Stimulated activated memory B cell treated with anti-CD40 and anti-IgM and Interleukin-4, amounts not matched to agents 10 μg/mL and 1 μg/mL and 100 μg/mL, for 72 hours (primary cell): Measurements from ENCODE around the gene TFDP1.

Experiments
- ATAC-seq: fragments of 150-1000 bp; cut with Tn5 transposase; 2 replicates; pipeline ENCODE4 v1.10.0; 2021
- H3K27ac Mint-ChIP-seq: one replicate; pipeline ENCODE4 v1.8.0; 2022; ENCODE audit warnings: mild to moderate bottlenecking, mixed read lengths
- H3K27me3 Mint-ChIP-seq: one replicate; pipeline ENCODE4 v1.8.0; 2022; ENCODE audit warnings: mixed read lengths
- H3K36me3 Mint-ChIP-seq: one replicate; pipeline ENCODE4 v1.8.0; 2022; ENCODE audit warnings: mixed read lengths
- H3K4me1 Mint-ChIP-seq: one replicate; pipeline ENCODE4 v1.8.0; 2022; ENCODE audit warnings: mixed read lengths
- H3K4me3 Mint-ChIP-seq: one replicate; pipeline ENCODE4 v1.8.0; 2022; ENCODE audit warnings: mild to moderate bottlenecking, moderate library complexity, mixed read lengths
- H3K9me3 Mint-ChIP-seq: one replicate; pipeline ENCODE4 v1.8.0; 2022; ENCODE audit warnings: mixed read lengths

The TFDP1 gene

DNA sequence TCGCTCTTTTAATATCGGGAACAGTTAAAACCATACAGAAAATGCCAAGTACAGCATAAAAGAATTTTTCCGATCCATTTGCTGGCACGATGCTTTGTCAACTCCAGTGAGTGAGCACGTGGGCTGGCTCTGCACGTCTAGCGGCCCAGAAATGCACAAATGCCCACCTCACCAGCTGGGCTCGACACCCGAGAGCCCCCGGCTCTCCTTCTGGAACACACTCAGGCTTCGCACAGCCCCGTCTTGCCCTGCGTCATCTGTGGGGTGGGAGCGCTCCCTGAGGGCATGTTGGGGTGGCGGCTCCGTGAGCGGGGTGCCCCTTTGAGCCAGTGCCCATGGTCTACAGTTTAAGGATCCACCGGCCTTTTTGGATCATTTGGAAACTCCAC is 48.9 kb downstream of the TFDP1 start:
- no peak for ATAC-seq
- H3K27me3 Mint-ChIP-seq: no peaks in the 10 kb centered on the region
- no peaks in the 10 kb centered on the region for H3K4me1 Mint-ChIP-seq
- no peak overlapping the region for H3K27ac Mint-ChIP-seq
- H3K9me3 Mint-ChIP-seq: no peaks in the 10 kb centered on the region
- H3K4me3 Mint-ChIP-seq: no peak overlapping the region
- H3K36me3 Mint-ChIP-seq: peaks cover 79% of the 10 kb centered on the region

DNA sequence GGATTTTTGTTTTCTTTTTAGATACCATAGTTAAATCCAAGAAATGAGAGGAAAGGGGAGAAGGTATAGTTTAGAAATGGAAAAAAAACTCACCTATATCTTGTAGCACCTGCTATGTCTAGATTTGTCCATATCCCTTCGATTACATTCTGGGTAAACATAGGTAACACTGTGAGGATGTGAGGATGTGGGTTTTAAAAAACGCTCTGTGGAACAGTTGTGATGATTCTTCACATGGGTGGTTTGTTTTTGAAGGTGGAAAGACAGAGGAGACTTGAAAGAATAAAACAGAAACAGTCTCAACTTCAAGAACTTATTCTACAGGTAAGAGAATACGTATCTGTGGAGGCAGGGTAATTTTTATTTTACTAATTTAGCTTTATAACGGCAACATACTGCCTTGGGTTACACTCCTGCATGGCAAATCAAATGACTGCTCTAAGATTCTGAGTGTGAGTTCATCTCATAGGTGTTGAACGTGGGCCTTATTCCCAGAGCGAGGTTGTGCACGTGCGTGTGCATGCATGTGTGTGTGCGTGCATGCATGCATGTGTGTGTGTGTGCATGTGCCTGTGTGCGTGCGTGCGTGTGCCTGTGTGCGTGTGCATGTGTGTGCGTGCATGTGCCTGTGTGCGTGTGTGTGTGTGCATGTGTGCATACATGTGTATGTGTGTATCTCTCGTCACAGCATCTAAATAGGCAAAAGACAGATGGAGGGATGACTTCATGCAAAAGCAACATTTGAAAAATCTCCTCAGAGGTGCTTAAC is 49.9 kb downstream of the TFDP1 start:
- ATAC-seq: no peak
- Mint-ChIP-seq H3K9me3 (no peaks in the 10 kb centered on the region), H3K4me3 (no peak overlapping the region), H3K27me3 (no peaks in the 10 kb centered on the region), H3K27ac (no peak overlapping the region), H3K36me3 (peaks cover 77% of the 10 kb centered on the region), H3K4me1 (no peaks in the 10 kb centered on the region)

DNA sequence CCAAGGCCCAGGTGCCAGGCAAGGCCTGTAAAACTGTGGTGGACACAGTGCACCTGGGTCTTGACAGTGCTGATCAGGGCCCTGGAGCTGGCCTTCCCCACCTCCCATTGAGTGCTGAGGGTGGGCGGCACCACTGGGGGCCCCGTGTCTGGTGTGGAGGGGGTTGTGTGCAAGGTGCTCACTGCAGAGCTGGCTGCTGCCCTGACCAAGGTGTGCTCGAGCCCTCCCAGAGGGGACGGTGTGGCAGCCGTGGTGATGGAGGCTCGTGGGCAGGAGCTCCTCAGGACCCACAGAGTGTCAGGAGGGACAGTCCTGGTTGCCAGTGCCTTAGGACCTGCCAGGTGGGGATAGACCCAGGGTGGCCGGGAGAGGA is 50.5 kb downstream of the TFDP1 start:
- ATAC-seq: no peak
- peaks cover 81% of the 10 kb centered on the region for H3K36me3 Mint-ChIP-seq
- no peaks in the 10 kb centered on the region for H3K9me3 Mint-ChIP-seq
- H3K27ac Mint-ChIP-seq: no peak overlapping the region
- H3K27me3 Mint-ChIP-seq: no peaks in the 10 kb centered on the region
- H3K4me3 Mint-ChIP-seq: no peak overlapping the region
- no peaks in the 10 kb centered on the region for H3K4me1 Mint-ChIP-seq

DNA sequence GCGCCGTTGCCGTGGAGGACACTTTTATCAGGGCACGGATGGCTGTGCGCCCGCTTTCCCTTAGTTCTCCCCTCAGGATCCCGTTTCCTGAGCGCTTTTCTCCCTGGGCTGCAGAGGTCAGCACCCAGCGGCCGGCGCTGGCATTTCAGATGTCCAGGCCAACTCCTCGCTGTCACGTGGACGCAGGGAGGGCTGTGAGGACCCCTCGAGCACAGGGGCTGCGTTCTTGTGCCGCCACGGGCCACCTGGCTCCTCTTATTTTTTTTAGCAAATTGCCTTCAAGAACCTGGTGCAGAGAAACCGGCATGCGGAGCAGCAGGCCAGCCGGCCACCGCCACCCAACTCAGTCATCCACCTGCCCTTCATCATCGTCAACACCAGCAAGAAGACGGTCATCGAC is 51.2 kb downstream of the TFDP1 start:
- ATAC-seq: no peak
- no peaks in the 10 kb centered on the region for H3K27me3 Mint-ChIP-seq
- peaks cover 87% of the 10 kb centered on the region for H3K36me3 Mint-ChIP-seq
- no peaks in the 10 kb centered on the region for H3K9me3 Mint-ChIP-seq
- no peak overlapping the region for H3K27ac Mint-ChIP-seq
- no peak overlapping the region for H3K4me3 Mint-ChIP-seq
- H3K4me1 Mint-ChIP-seq: no peaks in the 10 kb centered on the region

DNA sequence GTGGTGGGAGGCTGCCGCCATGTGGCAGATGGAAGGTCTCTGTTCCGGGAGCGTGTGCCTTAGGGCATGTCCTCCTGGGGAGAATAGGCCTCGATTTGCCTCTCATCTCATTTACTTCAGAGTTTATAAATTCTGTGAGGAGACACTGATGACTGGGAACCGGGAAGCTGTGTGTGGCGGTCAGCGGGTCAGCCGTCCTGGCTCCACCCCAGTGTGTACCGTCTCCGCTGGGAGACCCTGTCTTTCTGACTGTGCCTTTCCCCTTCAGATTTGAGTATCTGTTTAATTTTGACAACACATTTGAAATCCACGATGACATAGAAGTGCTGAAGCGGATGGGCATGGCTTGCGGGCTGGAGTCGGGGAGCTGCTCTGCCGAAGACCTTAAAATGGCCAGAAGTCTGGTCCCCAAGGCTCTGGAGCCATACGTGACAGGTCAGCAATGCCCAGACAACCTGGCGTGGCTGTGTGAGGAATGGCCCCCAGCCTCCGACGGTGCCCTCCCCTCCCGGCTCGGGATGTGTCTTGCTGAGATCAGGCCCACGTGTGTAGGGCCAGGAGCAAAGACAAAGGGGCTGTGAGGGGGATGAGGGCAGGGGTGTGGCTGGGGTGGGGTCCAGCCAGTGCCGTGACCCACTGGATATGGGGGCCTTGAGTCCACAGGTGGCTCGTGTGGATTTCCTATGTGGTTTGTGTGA is 51.9 kb downstream of the TFDP1 start:
- no peaks in the 10 kb centered on the region for H3K27me3 Mint-ChIP-seq
- H3K36me3 Mint-ChIP-seq: peaks cover 90% of the 10 kb centered on the region
- no peak overlapping the region for H3K4me3 Mint-ChIP-seq
- H3K9me3 Mint-ChIP-seq: no peaks in the 10 kb centered on the region
- H3K4me1 Mint-ChIP-seq: no peaks in the 10 kb centered on the region
- no peak for ATAC-seq
- no peak overlapping the region for H3K27ac Mint-ChIP-seq

DNA sequence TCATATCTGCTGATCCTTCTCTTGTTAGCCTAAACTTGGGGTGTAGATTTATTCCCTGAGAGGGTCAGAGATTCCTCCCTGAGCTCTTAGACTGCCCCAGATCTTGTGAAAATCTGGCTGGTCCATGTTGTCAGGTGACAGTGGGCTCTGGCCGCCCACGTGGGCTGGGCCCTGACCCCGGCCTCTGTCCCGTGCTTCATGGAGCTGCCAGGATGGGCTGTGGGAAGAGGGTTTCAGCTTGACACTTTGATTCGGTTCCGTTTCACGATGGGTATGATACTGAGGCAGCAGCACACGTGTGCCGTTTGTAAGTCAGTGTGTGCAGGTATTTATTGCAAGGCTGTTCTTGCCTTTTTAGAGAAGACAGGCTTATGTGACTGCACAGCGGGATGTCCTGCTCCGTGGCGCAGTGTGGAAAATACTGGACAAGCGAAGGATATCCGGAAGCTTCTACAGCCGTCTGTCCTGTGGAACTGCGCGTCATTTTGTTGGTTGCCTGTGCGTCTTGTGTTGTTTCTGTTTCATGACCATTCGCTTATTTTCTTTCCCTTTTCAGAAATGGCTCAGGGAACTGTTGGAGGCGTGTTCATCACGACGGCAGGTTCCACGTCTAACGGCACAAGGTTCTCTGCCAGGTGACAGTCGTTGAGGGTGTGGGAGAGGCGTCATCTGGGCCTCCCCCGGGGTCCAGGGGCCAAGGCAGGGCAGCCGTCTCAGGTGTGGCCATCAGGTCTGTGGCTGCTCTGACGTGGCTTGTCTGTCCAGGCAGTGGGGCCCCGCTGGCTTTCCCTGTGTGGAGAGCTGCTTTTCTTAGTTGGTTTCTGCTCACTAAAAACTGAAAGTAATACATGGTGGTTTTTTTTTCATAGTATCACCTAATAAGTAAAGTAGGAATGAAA is 53.0 kb downstream of the TFDP1 start:
- Mint-ChIP-seq H3K27ac (no peak overlapping the region), H3K36me3 (peaks cover 90% of the 10 kb centered on the region), H3K27me3 (no peaks in the 10 kb centered on the region), H3K4me1 (peaks cover 3% of the 10 kb centered on the region), H3K4me3 (no peak overlapping the region), H3K9me3 (no peaks in the 10 kb centered on the region)
- ATAC-seq: no peak

DNA sequence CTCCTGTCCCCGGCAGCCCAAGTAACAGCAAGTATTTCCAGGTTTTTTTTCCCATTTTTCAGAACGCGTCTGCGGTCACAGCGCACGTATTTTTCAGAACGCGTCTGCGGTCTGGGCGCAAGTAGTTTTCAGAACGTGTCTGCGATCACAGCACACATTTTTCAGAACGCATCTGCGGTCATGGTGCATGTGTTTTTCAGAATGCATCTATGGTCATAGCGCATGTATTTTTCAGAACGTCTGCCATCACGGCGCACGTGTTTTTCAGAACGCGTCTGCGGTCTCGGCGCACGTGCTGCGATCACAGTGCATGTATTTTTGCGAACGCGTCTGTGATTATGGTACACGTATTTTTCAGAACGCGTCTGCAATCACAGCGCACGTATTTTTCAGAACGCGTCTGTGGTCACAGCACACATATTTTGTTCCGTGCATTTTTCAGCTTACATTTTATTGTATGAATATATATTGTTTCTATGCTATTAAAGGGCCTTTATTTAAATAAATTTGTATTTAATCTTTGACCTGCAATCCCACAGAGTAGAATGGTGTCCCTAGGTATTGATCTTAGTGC is 53.7 kb downstream of the TFDP1 start:
- Mint-ChIP-seq H3K27me3 (no peaks in the 10 kb centered on the region), H3K9me3 (no peaks in the 10 kb centered on the region), H3K4me1 (peaks cover 11% of the 10 kb centered on the region), H3K4me3 (no peak overlapping the region), H3K27ac (no peak overlapping the region), H3K36me3 (peaks cover 86% of the 10 kb centered on the region)
- ATAC-seq: no peak

DNA sequence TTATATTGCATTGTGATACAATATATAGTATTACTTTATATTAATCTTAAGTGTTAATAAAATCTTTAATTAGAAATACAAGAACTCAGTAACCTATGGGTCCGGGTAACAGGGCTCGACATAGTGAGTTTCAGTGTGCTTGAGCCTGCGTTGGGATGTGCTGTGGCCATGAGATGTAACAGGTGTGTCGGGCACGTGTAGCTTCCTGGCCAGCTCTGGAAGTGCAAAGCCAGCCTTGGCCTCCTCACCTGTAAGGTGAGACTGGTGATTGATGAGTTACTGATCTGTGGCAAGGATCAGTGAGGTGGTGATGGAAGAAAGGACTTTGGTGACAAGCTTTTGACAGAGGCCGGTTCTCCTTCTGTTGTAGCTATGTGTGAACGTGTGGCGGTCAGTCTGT is 54.3 kb downstream of the TFDP1 start:
- H3K9me3 Mint-ChIP-seq: no peaks in the 10 kb centered on the region
- H3K27me3 Mint-ChIP-seq: no peaks in the 10 kb centered on the region
- H3K36me3 Mint-ChIP-seq: peaks cover 81% of the 10 kb centered on the region
- no peak overlapping the region for H3K4me3 Mint-ChIP-seq
- ATAC-seq: no peak
- peaks cover 13% of the 10 kb centered on the region for H3K4me1 Mint-ChIP-seq
- H3K27ac Mint-ChIP-seq: no peak overlapping the region

DNA sequence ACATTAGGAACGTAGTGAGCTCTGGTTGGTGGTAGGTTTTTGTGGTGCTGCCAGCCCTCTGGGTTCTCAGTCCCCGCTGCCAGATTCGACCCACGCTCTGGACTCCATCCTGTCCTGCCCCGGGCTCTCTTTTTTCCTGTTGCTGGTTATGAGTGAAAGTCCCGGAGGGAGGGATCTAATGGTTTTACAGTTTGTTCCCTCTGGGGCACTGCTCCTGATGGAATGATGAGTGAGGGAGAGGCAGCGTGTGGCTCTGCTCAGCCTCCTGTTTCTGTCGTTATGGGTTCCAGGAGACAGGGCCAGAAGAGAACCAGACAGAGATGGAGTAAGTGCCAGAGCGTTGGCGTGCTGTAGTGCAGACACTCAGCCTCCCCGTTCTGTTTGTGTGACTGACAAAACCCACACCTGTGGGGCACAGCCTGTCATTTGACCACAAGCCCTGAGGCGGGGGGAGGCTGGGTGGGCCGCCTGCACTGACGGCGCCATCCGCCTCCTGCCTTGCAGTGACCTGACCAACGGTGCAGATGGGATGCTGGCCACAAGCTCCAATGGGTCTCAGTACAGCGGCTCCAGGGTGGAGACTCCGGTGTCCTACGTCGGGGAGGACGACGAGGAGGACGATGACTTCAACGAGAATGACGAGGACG is 55.2 kb downstream of the TFDP1 start:
- Mint-ChIP-seq H3K4me1 (peaks cover 13% of the 10 kb centered on the region), H3K27ac (no peak overlapping the region), H3K9me3 (no peaks in the 10 kb centered on the region), H3K4me3 (no peak overlapping the region), H3K36me3 (peaks cover 72% of the 10 kb centered on the region), H3K27me3 (no peaks in the 10 kb centered on the region)
- no peak for ATAC-seq

DNA sequence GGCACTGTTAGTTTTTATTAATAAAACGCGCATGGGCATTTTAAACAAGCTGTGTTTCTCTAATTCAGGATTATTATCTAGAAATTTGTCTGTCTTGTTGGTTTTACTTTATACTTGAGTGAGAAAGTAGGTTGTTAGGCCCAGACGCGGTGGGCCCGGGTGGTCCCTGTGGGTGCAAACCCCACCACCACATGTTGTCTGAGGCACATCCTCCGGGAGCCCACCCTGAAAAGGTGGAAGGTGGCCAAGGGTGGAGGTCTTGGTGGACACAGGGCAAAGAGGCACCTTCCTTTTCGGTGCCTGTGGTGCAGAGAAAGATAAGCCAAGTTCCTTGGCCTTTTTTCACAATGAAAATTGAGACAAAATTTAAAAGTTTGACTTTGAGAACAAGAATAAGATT is 56.9 kb downstream of the TFDP1 start:
- H3K27me3 Mint-ChIP-seq: no peaks in the 10 kb centered on the region

DNA sequence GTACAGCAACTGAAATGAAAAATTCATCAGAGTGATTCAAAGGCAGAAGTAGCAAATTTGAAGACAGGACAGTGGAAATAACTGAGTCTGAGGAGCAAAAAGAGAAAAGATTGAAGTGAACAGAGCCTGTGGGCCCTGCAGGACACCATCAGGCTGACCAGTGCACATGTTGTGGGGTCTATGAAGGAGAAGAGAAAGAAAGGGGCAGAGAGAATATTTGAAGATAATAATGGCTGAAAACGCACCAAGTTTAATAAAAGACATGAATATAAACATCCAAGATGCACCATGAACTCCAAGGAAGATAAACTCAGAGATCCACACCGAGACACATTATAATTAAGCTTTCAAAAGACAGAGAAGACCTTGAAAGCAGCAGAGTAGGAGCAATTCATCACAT is 58.0 kb downstream of the TFDP1 start:
- no peak overlapping the region for H3K4me3 Mint-ChIP-seq
- ATAC-seq: no peak
- no peaks in the 10 kb centered on the region for H3K27me3 Mint-ChIP-seq
- H3K27ac Mint-ChIP-seq: no peak overlapping the region
- H3K9me3 Mint-ChIP-seq: no peaks in the 10 kb centered on the region
- peaks cover 55% of the 10 kb centered on the region for H3K36me3 Mint-ChIP-seq
- H3K4me1 Mint-ChIP-seq: peaks cover 23% of the 10 kb centered on the region

More for the DNA sequence above, 56.9 kb downstream of the TFDP1 start:
- no peak overlapping the region for H3K4me3 Mint-ChIP-seq
- ATAC-seq: no peak
- H3K4me1 Mint-ChIP-seq: peaks cover 17% of the 10 kb centered on the region
- H3K36me3 Mint-ChIP-seq: peaks cover 62% of the 10 kb centered on the region
- H3K9me3 Mint-ChIP-seq: no peaks in the 10 kb centered on the region
- H3K27ac Mint-ChIP-seq: no peak overlapping the region

DNA sequence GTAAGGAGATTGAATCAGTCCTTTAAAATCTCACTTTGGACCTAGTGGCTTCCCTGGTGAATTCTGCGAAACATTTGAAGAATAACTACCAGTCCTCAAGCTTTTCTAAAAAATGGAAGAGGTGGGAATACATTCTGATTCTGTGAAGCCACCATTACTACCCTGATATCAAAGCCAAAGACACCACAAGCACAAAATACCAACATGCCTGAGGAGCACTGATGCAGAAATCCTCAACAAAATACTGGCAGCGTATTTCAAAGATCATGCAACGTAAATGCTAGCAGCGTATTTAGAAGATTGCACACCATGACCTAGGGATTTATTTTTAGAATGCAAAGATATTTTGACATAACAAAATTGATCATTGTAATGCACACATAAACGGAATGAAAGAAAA is 59.0 kb downstream of the TFDP1 start:
- peaks cover 23% of the 10 kb centered on the region for H3K4me1 Mint-ChIP-seq

DNA sequence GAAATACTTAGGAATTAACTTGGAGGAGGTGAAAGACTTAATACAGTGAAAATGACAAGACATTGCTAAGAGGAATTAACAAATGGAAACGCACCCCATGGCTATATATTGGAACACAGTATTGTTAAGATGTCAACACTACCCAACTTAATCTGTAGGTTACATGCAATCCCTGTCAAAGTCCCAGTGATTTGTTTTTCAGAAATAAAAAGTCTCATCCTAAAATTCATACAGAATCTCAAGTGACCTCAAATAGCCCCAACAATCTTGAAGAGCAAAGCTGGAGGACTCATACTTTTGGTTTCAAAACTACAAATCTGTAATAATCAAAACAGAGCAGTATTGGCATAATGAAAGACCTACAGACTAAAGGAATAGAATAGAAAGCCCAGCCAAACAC is 60.2 kb downstream of the TFDP1 start:
- Mint-ChIP-seq H3K36me3 (peaks cover 49% of the 10 kb centered on the region), H3K9me3 (no peaks in the 10 kb centered on the region), H3K4me1 (peaks cover 23% of the 10 kb centered on the region), H3K4me3 (no peak overlapping the region), H3K27ac (no peak overlapping the region), H3K27me3 (no peaks in the 10 kb centered on the region)
- no peak for ATAC-seq

More for the DNA sequence above, 59.0 kb downstream of the TFDP1 start:
- no peaks in the 10 kb centered on the region for H3K9me3 Mint-ChIP-seq
- H3K4me3 Mint-ChIP-seq: no peak overlapping the region
- peaks cover 58% of the 10 kb centered on the region for H3K36me3 Mint-ChIP-seq
- no peak for ATAC-seq
- no peak overlapping the region for H3K27ac Mint-ChIP-seq
- no peaks in the 10 kb centered on the region for H3K27me3 Mint-ChIP-seq

DNA sequence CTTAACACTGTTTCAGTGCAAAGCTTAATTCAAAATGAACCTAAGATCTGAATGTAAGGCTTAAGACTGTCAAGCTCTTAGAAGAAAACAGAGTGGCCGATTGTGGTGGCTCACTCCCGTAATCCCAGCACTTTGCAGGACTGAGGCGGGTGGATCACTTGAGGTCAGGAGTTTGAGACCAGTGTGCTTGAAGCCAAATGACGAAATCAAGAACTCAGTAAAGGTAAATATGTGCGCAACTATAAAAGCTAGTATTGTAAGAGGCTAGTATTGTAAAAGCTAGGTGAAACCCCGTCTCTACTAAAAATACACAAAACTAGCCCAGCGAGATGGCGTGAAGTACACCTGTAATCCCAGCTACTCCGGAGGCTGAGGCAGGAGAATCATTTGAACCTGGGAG is 60.8 kb downstream of the TFDP1 start:
- no peak overlapping the region for H3K4me3 Mint-ChIP-seq
- H3K27me3 Mint-ChIP-seq: no peaks in the 10 kb centered on the region
- H3K27ac Mint-ChIP-seq: no peak overlapping the region
- H3K9me3 Mint-ChIP-seq: no peaks in the 10 kb centered on the region
- peaks cover 49% of the 10 kb centered on the region for H3K36me3 Mint-ChIP-seq
- H3K4me1 Mint-ChIP-seq: peaks cover 23% of the 10 kb centered on the region
- ATAC-seq: no peak

DNA sequence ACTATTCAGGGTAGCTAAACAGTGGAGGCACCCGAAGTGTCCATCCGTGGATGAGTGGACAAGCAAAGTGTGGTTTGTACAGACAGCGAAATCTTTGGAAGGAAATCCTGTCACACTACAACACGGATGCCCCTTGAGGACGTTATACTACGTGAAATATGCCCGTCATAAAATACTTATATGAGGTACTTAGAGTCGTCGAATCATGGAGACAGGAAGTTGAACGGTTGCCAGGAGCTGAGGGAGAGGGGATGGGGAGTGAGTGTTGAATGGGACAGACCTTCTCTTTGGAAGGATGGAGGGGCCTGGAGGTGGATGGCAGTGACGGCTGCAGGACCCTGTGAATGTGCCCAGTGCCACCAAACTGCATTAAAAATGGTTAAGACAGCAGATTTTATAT is 61.8 kb downstream of the TFDP1 start:
- no peaks in the 10 kb centered on the region for H3K9me3 Mint-ChIP-seq
- ATAC-seq: no peak
- peaks cover 39% of the 10 kb centered on the region for H3K36me3 Mint-ChIP-seq
- no peaks in the 10 kb centered on the region for H3K27me3 Mint-ChIP-seq
- no peak overlapping the region for H3K4me3 Mint-ChIP-seq
- H3K4me1 Mint-ChIP-seq: peaks cover 23% of the 10 kb centered on the region
- H3K27ac Mint-ChIP-seq: no peak overlapping the region
